CD4-positive, alpha-beta memory T cell (primary cell): ENCODE data around the gene DEDD. TPM values are rescaled to one million over a fixed set of nuclear protein-coding genes. Genes with fewer than 3 reads are reported as not detected.

ENCODE experiments used
- CTCF ChIA-PET: fragments of 350-600 bp; sonication (Branson Sonifier 250); formaldehyde crosslinking; loops from one replicate; lab custom pipeline; 2021; ENCODE audit warnings: inconsistent platforms; ENCODE audit not compliant: partially characterized antibody; lab: Charles Lee
- POLR2A ChIA-PET: fragments of 350-600 bp; sonication (Branson Sonifier 250); formaldehyde crosslinking; loops from one replicate; lab custom pipeline; 2021; ENCODE audit not compliant: partially characterized antibody; lab: Charles Lee
- DNase-seq, 5 donors: peaks; one replicate each; pipeline versions ENCODE4 v3.0.0 to v3.0.0-alpha.2; 2020 to 2022; ENCODE audit warnings: mixed read lengths in 1 of 5
- H3K27ac ChIP-seq: one replicate; pipeline ENCODE4 v1.7.0; 2013; ENCODE audit warnings: low read depth, low read length
- H3K27me3 ChIP-seq: 2 replicates; pipeline ENCODE4 v1.7.0; 2013; ENCODE audit warnings: mild to moderate bottlenecking, low read length, moderate library complexity; ENCODE audit not compliant: insufficient read depth
- H3K36me3 ChIP-seq: 2 replicates; pipeline ENCODE4 v1.7.0; 2013; ENCODE audit warnings: mild to moderate bottlenecking, low read length, moderate library complexity; ENCODE audit not compliant: insufficient read depth
- H3K4me1 ChIP-seq: 2 replicates; pipeline ENCODE4 v1.7.0; 2013; ENCODE audit warnings: mild to moderate bottlenecking, low read length, moderate library complexity; ENCODE audit not compliant: insufficient read depth
- H3K4me3 ChIP-seq, 2 donors: one replicate each; pipeline ENCODE4 v1.7.0; 2013; ENCODE audit warnings: low read length in 2 of 2, mild to moderate bottlenecking in 1 of 2
- H3K9me3 ChIP-seq, 2 donors: one replicate each; pipeline ENCODE4 v1.7.0; 2013; ENCODE audit warnings: low read length in 2 of 2, control low read depth in 1 of 2; ENCODE audit not compliant: control insufficient read depth in 1 of 2
- H3K27ac Mint-ChIP-seq, 7 donors: one replicate each; pipeline ENCODE4 v1.8.0; 2020 to 2021; ENCODE audit warnings: mixed read lengths in 7 of 7, mild to moderate bottlenecking in 6 of 7, inconsistent platforms in 3 of 7, moderate library complexity in 3 of 7
- H3K27me3 Mint-ChIP-seq, 2 donors: one replicate each; pipeline ENCODE4 v1.8.0; 2020 to 2021; ENCODE audit warnings: mixed read lengths in 2 of 2
- H3K36me3 Mint-ChIP-seq, 2 donors: one replicate each; pipeline ENCODE4 v1.8.0; 2020 to 2021; ENCODE audit warnings: mixed read lengths in 2 of 2, inconsistent platforms in 1 of 2, mild to moderate bottlenecking in 1 of 2
- H3K4me1 Mint-ChIP-seq, 4 donors: one replicate each; pipeline ENCODE4 v1.8.0; 2020 to 2021; ENCODE audit warnings: mixed read lengths in 4 of 4, mild to moderate bottlenecking in 1 of 4
- H3K4me3 Mint-ChIP-seq, 8 donors: one replicate each; pipeline ENCODE4 v1.8.0; 2020 to 2021; ENCODE audit warnings: mixed read lengths in 8 of 8, mild to moderate bottlenecking in 7 of 8, moderate library complexity in 6 of 8, inconsistent platforms in 3 of 8
- H3K9me3 Mint-ChIP-seq, 8 donors: one replicate each; pipeline ENCODE4 v1.8.0; 2020 to 2021; ENCODE audit warnings: mixed read lengths in 8 of 8, mild to moderate bottlenecking in 5 of 8, inconsistent platforms in 3 of 8, moderate library complexity in 1 of 8
- intact Hi-C: fragments of 100-400 bp; cut with micrococcal nuclease; formaldehyde crosslinking; loops from one replicate; pipeline ENCODE4 v1.15.1; 2023
- polyA plus RNA-seq, 2 donors: library from polyadenylated mRNA; unstranded; fragments of 300-500 nt; fragmentation: Illumina TruSeq; gene quantifications; one replicate each; pipeline ENCODE4 v1.2.3, GENCODE V29; 2021
- total RNA-seq, 2 experiments: library from RNA; stranded (reverse); gene quantifications; one replicate each; pipeline ENCODE4 v1.2.3, GENCODE V29; 2021

The DEDD gene
- total and polyA plus RNA-seq, 4 experiments from 2014 or later, result 39.1 to 42.0 (median 41.1) TPM

DNA sequence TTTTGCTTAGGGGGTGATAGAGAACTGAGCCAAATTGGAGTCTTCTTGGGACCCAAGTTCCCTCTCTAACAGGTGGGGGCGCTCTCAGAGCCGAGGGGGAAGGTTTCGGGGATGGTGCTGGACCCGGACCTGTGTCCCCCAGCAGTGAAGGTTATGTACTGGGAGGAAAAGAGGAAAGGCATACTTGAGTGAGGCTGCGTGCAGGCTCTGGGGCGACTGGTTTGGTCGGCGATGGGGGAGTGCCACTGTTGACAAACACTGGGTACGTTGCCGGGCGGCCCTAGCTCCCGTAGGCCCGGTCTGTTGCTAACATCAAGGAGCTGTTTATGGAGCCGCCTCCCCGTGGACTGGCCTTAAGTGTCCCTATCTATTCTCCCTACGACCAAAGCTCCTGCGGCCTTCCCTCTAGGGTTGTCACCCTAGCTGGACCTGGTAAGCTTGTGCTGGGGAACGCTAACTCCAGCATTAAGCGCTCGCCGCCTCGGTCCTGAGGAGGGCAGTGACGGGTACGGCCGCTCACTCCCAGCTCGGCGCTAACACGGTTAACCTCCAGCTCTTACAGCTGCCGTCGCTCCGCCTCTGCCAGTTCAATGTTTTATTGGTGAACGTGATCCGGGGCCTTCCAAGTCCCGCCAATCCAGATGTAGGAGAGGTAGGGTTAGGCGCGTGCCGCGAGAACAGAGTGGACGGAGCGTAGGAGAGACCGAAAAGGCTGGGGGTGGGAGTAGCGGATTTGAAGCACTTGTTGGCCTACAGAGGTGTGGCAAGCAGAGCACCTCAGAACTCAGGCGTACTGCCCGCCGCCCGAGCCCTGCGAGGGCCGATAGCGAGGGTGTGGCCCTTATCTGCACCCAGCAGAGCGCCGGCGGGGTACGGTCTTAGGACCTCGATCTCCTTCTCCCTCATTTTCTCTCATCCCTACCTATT lies 33.5 kb upstream of the DEDD start, which contains the start of gene PPOX:
Gene PPOX (plus strand): TSS at position 685 of the 927 bp plus-strand sequence. CDS start 422 bp downstream, outside the sequence.
- Histone ChIP-seq H3K36me3 (peaks cover 34% of the 10 kb centered on the region), H3K4me3 (peak within 1 kb of the TSS; percentile 73 to 77), H3K27ac (peak within 1 kb of the TSS; percentile 83), H3K27me3 (no peaks in the 10 kb centered on the region), H3K4me1 (peaks cover 37% of the 10 kb centered on the region), H3K9me3 (no peaks in the 10 kb centered on the region)
- peaks cover 0 to 2% (median 0%) of the 10 kb centered on the region in 8 donors for H3K9me3 Mint-ChIP-seq
- peak within 1 kb of the TSS; percentile 96 to 100 (median 100) for H3K27ac Mint-ChIP-seq
- H3K27me3 Mint-ChIP-seq, result no peaks in the 10 kb centered on the region
- DNase-seq, result peak; percentile 95 to 98 (median 96)
- H3K4me3 Mint-ChIP-seq, result peak within 1 kb of the TSS; percentile 89 to 96 (median 94)
- peaks cover 20 to 45% of the 10 kb centered on the region in 2 donors for H3K36me3 Mint-ChIP-seq
- ChIA-PET POLR2A (interaction anchor here (0.8 to 7.3 kb wide), 32 partner anchors 9 to 224 kb away, joined by 3 to 132 read pairs (median 5); partner anchors contain the start of genes ARHGAP30, B4GALT3, DEDD and KLHDC9), CTCF (interaction anchor here (0.6 to 8.2 kb wide), 29 partner anchors 9 to 216 kb away, joined by 3 to 115 read pairs (median 6); partner anchors contain the start of genes APOA2, B4GALT3, CFAP126 and DEDD)
- intact Hi-C loops, result loop anchor here (1.0 to 5.0 kb wide), 6 partner anchors 11 to 119 kb away; partner anchors contain the start of genes B4GALT3, DEDD, NDUFS2 and USF1
- H3K4me1 Mint-ChIP-seq, result peaks cover 25 to 75% (median 45%) of the 10 kb centered on the region in 4 donors

DNA sequence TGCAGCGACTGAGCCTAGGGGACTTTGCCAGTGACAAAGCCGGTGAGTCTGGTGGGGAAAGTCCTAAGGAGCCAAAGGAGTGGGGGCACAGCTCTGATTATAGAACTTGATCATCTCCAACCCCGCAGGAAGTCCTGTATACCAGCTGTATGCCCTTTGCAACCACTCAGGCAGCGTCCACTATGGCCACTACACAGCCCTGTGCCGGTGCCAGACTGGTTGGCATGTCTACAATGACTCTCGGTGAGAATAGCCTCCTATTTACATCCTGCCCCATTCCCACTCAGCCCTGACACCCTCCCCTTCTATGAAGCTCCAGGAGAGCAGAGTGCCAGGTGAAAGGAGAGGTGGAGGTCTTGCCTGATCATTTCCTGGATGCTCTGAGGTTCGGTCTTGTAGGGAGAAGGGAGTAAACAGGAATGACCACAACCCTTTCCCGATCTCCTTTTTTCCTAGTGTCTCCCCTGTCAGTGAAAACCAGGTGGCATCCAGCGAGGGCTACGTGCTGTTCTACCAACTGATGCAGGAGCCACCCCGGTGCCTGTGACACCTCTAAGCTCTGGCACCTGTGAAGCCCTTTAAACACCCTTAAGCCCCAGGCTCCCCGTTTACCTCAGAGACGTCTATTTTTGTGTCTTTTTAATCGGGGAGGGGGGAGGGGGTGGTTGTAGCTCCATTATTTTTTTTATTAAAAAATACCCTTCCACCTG lies 32.6 kb upstream of the DEDD start:
- ChIA-PET POLR2A (interaction anchor here (0.9 to 7.3 kb wide), 26 partner anchors 8 to 225 kb away, joined by 3 to 132 read pairs (median 9); partner anchors contain the start of genes ARHGAP30, B4GALT3, DEDD and KLHDC9), CTCF (interaction anchor here (0.6 to 8.2 kb wide), 26 partner anchors 8 to 594 kb away, joined by 3 to 115 read pairs (median 8); partner anchors contain the start of genes APOA2, B4GALT3, DEDD and NDUFS2)
- H3K4me3 Mint-ChIP-seq, result peak overlapping the region; percentile 61 to 96 (median 94)
- H3K9me3 Mint-ChIP-seq, result peaks cover 0 to 2% (median 0%) of the 10 kb centered on the region in 8 donors
- H3K36me3 Mint-ChIP-seq, result peaks cover 17 to 41% of the 10 kb centered on the region in 2 donors
- no peaks in the 10 kb centered on the region for H3K27me3 Mint-ChIP-seq
- H3K4me1 ChIP-seq, result peaks cover 47% of the 10 kb centered on the region
- H3K9me3 ChIP-seq, result no peaks in the 10 kb centered on the region
- peak overlapping the region; percentile 96 to 100 (median 100) for H3K27ac Mint-ChIP-seq
- no peak for DNase-seq
- H3K36me3 ChIP-seq, result peaks cover 26% of the 10 kb centered on the region
- peak overlapping the region; percentile 83 for H3K27ac ChIP-seq
- intact Hi-C loops, result loop anchor here (5.0 kb wide), 1 partner anchor 118 kb away; the partner anchor contains the start of gene USF1
- H3K4me1 Mint-ChIP-seq, result peaks cover 30 to 81% (median 51%) of the 10 kb centered on the region in 4 donors
- peak overlapping the region; percentile 73 to 77 for H3K4me3 ChIP-seq
- H3K27me3 ChIP-seq, result no peaks in the 10 kb centered on the region

DNA sequence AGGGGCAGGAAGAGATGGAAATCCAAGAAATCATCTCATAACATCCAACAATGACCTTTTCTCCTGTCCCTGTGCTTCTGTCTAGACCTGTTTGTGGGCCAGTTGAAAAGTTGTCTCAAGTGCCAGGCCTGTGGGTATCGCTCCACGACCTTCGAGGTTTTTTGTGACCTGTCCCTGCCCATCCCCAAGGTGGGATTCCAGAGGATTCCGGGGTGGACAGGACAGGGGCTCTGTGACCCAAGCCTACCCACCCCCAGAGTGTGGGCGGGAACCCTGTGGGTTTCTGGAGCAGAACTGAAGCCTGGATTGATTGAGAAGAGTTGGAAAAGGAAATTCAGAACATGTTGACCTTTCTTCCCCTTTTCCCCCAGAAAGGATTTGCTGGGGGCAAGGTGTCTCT lies 31.3 kb upstream of the DEDD start:
- CTCF ChIA-PET, result interaction anchor here (2.9 to 8.2 kb wide), 4 partner anchors 10 to 39 kb away, joined by 29 to 115 read pairs (median 72); partner anchors contain the start of genes NDUFS2 and UFC1
- no peak for DNase-seq
- Mint-ChIP-seq H3K4me1 (peaks cover 35 to 87% (median 57%) of the 10 kb centered on the region in 4 donors), H3K36me3 (peaks cover 14 to 40% of the 10 kb centered on the region in 2 donors), H3K4me3 (peak overlapping the region in 3 of 8 donors; percentile 18 to 55 (median 46)), H3K27me3 (no peaks in the 10 kb centered on the region), H3K27ac (peak overlapping the region; percentile 73 to 100 (median 99)), H3K9me3 (peaks cover 0 to 3% (median 0%) of the 10 kb centered on the region in 8 donors)
- Histone ChIP-seq H3K36me3 (peaks cover 19% of the 10 kb centered on the region), H3K4me1 (peaks cover 54% of the 10 kb centered on the region), H3K9me3 (no peaks in the 10 kb centered on the region), H3K27ac (no peak overlapping the region), H3K27me3 (no peaks in the 10 kb centered on the region), H3K4me3 (no peak overlapping the region)
- intact Hi-C loops, result no loop called here
- POLR2A ChIA-PET, result interaction anchor here (1.3 to 3.8 kb wide), 2 partner anchors 10 to 18 kb away, joined by 3 to 67 read pairs; partner anchors contain the start of gene UFC1

- DNase-seq, result no peak
- Histone ChIP-seq H3K9me3 (no peaks in the 10 kb centered on the region), H3K27me3 (no peaks in the 10 kb centered on the region), H3K36me3 (peaks cover 19% of the 10 kb centered on the region), H3K27ac (no peak overlapping the region), H3K4me1 (peaks cover 55% of the 10 kb centered on the region), H3K4me3 (no peak overlapping the region)
- CTCF ChIA-PET, result interaction anchor here (0.6 to 2.5 kb wide), 3 partner anchors 17 to 63 kb away, joined by 4 to 12 read pairs (median 4); partner anchors contain the start of gene TOMM40L
- Mint-ChIP-seq H3K27me3 (no peaks in the 10 kb centered on the region), H3K4me3 (peak overlapping the region in 3 of 8 donors; percentile 4 to 53 (median 33)), H3K9me3 (peaks cover 0 to 3% (median 0%) of the 10 kb centered on the region in 8 donors), H3K27ac (peak overlapping the region; percentile 54 to 100 (median 91)), H3K4me1 (peaks cover 37 to 90% (median 61%) of the 10 kb centered on the region in 4 donors), H3K36me3 (peaks cover 18 to 49% of the 10 kb centered on the region in 2 donors)
- intact Hi-C loops, result no loop called here
- POLR2A ChIA-PET, result interaction anchor here (0.7 to 2.6 kb wide), 6 partner anchors 8 to 39 kb away, joined by 3 to 16 read pairs (median 4); partner anchors contain the start of genes B4GALT3, NDUFS2 and UFC1
Measured at GRCh38 chr1:161162806-161163205, 30.3 kb upstream of the DEDD start.

- intact Hi-C loops, result no loop called here
- H3K27ac ChIP-seq, result no peak overlapping the region
Measured at GRCh38 chr1:161162052-161162451, 29.6 kb upstream of the DEDD start.

GRCh38 chr1:161161652-161162051 lies 29.2 kb upstream of the DEDD start:
- Histone ChIP-seq H3K9me3 (no peaks in the 10 kb centered on the region), H3K27ac (no peak overlapping the region), H3K4me1 (peaks cover 43% of the 10 kb centered on the region), H3K27me3 (no peaks in the 10 kb centered on the region), H3K36me3 (peaks cover 19% of the 10 kb centered on the region), H3K4me3 (no peak overlapping the region)
- Mint-ChIP-seq H3K27ac (peak overlapping the region in 4 of 7 donors; percentile 59 to 83 (median 66)), H3K36me3 (peaks cover 27 to 59% of the 10 kb centered on the region in 2 donors), H3K4me1 (peaks cover 32 to 84% (median 56%) of the 10 kb centered on the region in 4 donors), H3K4me3 (peak overlapping the region in 6 of 8 donors; percentile 6 to 95 (median 37)), H3K27me3 (no peaks in the 10 kb centered on the region), H3K9me3 (peaks cover 0 to 3% (median 0%) of the 10 kb centered on the region in 8 donors)
- ChIA-PET CTCF (interaction anchor here (1.0 to 2.5 kb wide), 3 partner anchors 30 to 64 kb away, joined by 4 to 12 read pairs (median 4); partner anchors contain the start of genes NDUFS2 and TOMM40L), POLR2A (interaction anchor here (1.1 to 2.6 kb wide), 9 partner anchors 8 to 64 kb away, joined by 3 to 16 read pairs (median 4); partner anchors contain the start of genes B4GALT3, DEDD, KLHDC9 and NDUFS2)
- intact Hi-C loops, result no loop called here
- DNase-seq, result no peak

More at GRCh38 chr1:161162052-161162451, 29.6 kb upstream of the DEDD start:
- H3K27ac Mint-ChIP-seq, result peak overlapping the region in 5 of 7 donors; percentile 59 to 83 (median 69)
- Histone ChIP-seq H3K9me3 (no peaks in the 10 kb centered on the region), H3K4me1 (peaks cover 47% of the 10 kb centered on the region), H3K36me3 (peaks cover 19% of the 10 kb centered on the region), H3K27me3 (no peaks in the 10 kb centered on the region), H3K4me3 (no peak overlapping the region)
- ChIA-PET POLR2A (interaction anchor here (0.7 to 2.6 kb wide), 9 partner anchors 9 to 64 kb away, joined by 3 to 16 read pairs (median 4); partner anchors contain the start of genes B4GALT3, DEDD, KLHDC9 and NDUFS2), CTCF (interaction anchor here (1.5 to 2.5 kb wide), 2 partner anchors 30 to 64 kb away, joined by 4 to 12 read pairs; partner anchors contain the start of gene TOMM40L)
- H3K4me1 Mint-ChIP-seq, result peaks cover 35 to 85% (median 60%) of the 10 kb centered on the region in 4 donors
- DNase-seq, result no peak
- no peaks in the 10 kb centered on the region for H3K27me3 Mint-ChIP-seq
- H3K36me3 Mint-ChIP-seq, result peaks cover 26 to 56% of the 10 kb centered on the region in 2 donors
- H3K4me3 Mint-ChIP-seq, result peak overlapping the region in 4 of 8 donors; percentile 32 to 40 (median 37)
- peaks cover 0 to 3% (median 0%) of the 10 kb centered on the region in 8 donors for H3K9me3 Mint-ChIP-seq
